ENCODE results near the gene ITFG1. TPM values are rescaled to one million over a fixed set of nuclear protein-coding genes. Genes with fewer than 3 reads are reported as not detected.

ITFG1 gene
- total RNA-seq, 1 experiment from 2014 or later, result 18.0 TPM

GRCh38 chr16:47386201-47386718 is 74.6 kb downstream of the ITFG1 start:
- no peak overlapping the region for H3K14ac ChIP-seq (ENCODE audit: insufficient read depth, low read length)
- Mint-ChIP-seq H3K4me3 (no peak overlapping the region), H3K27ac (peak overlapping the region in 2 of 3 experiments; percentile 59 to 83; a peak in 4 of 7 replicates), H3K4me1 (peaks cover 7 to 9% of the 10 kb centered on the region in 2 experiments; a peak in 2 of 4 replicates), H3K9me3 (no peaks in the 10 kb centered on the region), H3K36me3 (ENCODE audit: insufficient read depth in 1 of 3, low read depth in 3 of 3) (no peaks in the 10 kb centered on the region), H3K27me3 (ENCODE audit: low read depth) (no peaks in the 10 kb centered on the region)
- no peak overlapping the region for H2BK20ac ChIP-seq (ENCODE audit: low read depth, low read length, poor library complexity, severe bottlenecking)
- H3K9me3 ChIP-seq (ENCODE audit: control insufficient read depth, low read depth, low read length), result no peaks in the 10 kb centered on the region
- no peaks in the 10 kb centered on the region for H4K20me1 ChIP-seq (ENCODE audit: control insufficient read depth, insufficient read depth, insufficient read length)
- H3K27me3 ChIP-seq (ENCODE audit: insufficient read depth, low read length), result no peaks in the 10 kb centered on the region
- no peak overlapping the region for H3K9ac ChIP-seq (ENCODE audit: extremely low read depth, insufficient read length, low read length)
- H3K4me1 ChIP-seq (ENCODE audit: insufficient read depth, low read length), result peaks cover 3% of the 10 kb centered on the region; the same call in 1 of the 2 replicates
- no peaks in the 10 kb centered on the region for H3K79me1 ChIP-seq (ENCODE audit: insufficient read depth, low read depth, low read length, poor library complexity, severe bottlenecking)
- H4K5ac ChIP-seq (ENCODE audit: insufficient read length, low read depth, low read length), result no peak overlapping the region
- H3T11ph ChIP-seq (ENCODE audit: low read length), result no peak overlapping the region
- H2BK120ac ChIP-seq (ENCODE audit: low read depth, low read length, poor library complexity, severe bottlenecking), result no peak overlapping the region
- no peaks in the 10 kb centered on the region for H3K79me2 ChIP-seq (ENCODE audit: insufficient read depth, low read length)
- no peak overlapping the region for H3K56ac ChIP-seq (ENCODE audit: insufficient read length, low read depth, low read length)
- H2BK12ac ChIP-seq (ENCODE audit: insufficient read length, low read depth, low read length), result no peak overlapping the region
- WGBS (ENCODE audit: extremely low coverage, insufficient read length, low lambda C conversion rate), result no CpG with 5 or more reads among the region's 5 CpGs
- H3K4ac ChIP-seq (ENCODE audit: low read depth, low read length), result no peak overlapping the region
- no peak overlapping the region for H2AFZ ChIP-seq (ENCODE audit: low read length)
- H3K23ac ChIP-seq (ENCODE audit: insufficient read length, low read depth, low read length), result no peak overlapping the region
- H3K27ac ChIP-seq (ENCODE audit: insufficient read length, low read depth, low read length), result no peak overlapping the region
- no peak overlapping the region for H2BK5ac ChIP-seq (ENCODE audit: insufficient read length, low read length)
- H2AK5ac ChIP-seq (ENCODE audit: insufficient read length, low read length), result no peak overlapping the region
- no peak for DNase-seq
- TF ChIP-seq CTCF (conservative IDR thresholded peaks at IDR 0.05), result no peak
- no peak overlapping the region for H3K4me2 ChIP-seq (ENCODE audit: insufficient read depth, insufficient read length, low read length)
- H3K18ac ChIP-seq (ENCODE audit: insufficient read length, low read depth, low read length), result no peak overlapping the region
- H3K23me2 ChIP-seq (ENCODE audit: insufficient read length, low read depth, low read length, poor library complexity, severe bottlenecking), result no peaks in the 10 kb centered on the region
- no peak overlapping the region for H4K91ac ChIP-seq (ENCODE audit: insufficient read length, low read depth, low read length)
- no peak overlapping the region for H2BK15ac ChIP-seq (ENCODE audit: low read depth, low read length)
- H4K8ac ChIP-seq (replicated peaks; ENCODE audit: insufficient read length, low read depth, low read length), result no peak overlapping the region
